ENCODE results near the gene SEZ6L.

DNA sequence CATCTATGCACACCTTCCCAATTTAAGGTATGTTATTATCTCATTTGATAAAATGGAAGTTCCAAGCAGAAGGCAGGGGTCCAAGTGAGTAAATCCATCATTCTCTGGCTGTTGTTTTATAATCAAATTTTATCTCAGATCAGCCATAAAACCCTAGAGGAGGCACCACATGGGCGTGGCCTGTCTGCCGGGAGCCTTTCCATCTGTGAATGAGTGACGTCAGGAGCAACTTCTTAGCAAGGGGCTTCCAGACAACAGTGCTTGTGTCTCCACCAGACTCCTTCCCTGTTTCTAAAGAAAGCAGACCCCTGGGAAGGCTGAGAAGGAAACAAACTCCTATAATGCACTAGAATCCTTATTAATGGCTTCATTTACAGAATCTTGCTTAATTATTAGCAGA, 13.5 kb downstream of the SEZ6L start:
- TF ChIP-seq, protein P1, sequence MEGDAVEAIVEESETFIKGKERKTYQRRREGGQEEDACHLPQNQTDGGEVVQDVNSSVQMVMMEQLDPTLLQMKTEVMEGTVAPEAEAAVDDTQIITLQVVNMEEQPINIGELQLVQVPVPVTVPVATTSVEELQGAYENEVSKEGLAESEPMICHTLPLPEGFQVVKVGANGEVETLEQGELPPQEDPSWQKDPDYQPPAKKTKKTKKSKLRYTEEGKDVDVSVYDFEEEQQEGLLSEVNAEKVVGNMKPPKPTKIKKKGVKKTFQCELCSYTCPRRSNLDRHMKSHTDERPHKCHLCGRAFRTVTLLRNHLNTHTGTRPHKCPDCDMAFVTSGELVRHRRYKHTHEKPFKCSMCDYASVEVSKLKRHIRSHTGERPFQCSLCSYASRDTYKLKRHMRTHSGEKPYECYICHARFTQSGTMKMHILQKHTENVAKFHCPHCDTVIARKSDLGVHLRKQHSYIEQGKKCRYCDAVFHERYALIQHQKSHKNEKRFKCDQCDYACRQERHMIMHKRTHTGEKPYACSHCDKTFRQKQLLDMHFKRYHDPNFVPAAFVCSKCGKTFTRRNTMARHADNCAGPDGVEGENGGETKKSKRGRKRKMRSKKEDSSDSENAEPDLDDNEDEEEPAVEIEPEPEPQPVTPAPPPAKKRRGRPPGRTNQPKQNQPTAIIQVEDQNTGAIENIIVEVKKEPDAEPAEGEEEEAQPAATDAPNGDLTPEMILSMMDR (conservative IDR thresholded peaks at IDR 0.05; ENCODE audit: low read depth, low read length): no peak
- no peak for TF ChIP-seq EZH2 (IDR thresholded peaks at IDR 0.05; ENCODE audit: low read length, unreplicated experiment)
